ENCODE measurements around the gene DNALI1. TPM values are rescaled to one million over a fixed set of nuclear protein-coding genes. Genes with fewer than 3 reads are reported as not detected.

DNALI1 gene
- total RNA-seq, 1 experiment from 2014 or later, result 3.3 TPM

GRCh38 chr1:37602750-37603694, 46.3 kb downstream of the DNALI1 start:
- peaks cover 6% of the 10 kb centered on the region; the same call in 1 of the 2 replicates for H3K27me3 ChIP-seq (ENCODE audit: control insufficient read depth, insufficient read depth, low read length)
- peak; percentile 87 for DNase-seq
- H3K36me3 ChIP-seq (replicated peaks; ENCODE audit: control insufficient read depth, insufficient read depth, low read length), result no peaks in the 10 kb centered on the region
- H3K4me3 ChIP-seq (ENCODE audit: insufficient read depth, low read depth, low read length), result no peak overlapping the region

GRCh38 chr1:37605061-37605650, 48.4 kb downstream of the DNALI1 start:
- Histone ChIP-seq H3K27me3 (ENCODE audit: control insufficient read depth, insufficient read depth, low read length) (peaks cover 23% of the 10 kb centered on the region), H3K36me3 (replicated peaks; ENCODE audit: control insufficient read depth, insufficient read depth, low read length) (no peaks in the 10 kb centered on the region), H3K4me3 (ENCODE audit: insufficient read depth, low read depth, low read length) (no peak overlapping the region)
- DNase-seq, result peak; percentile 48

- no peak overlapping the region for H3K4me3 ChIP-seq (ENCODE audit: insufficient read depth, low read depth, low read length)
- DNase-seq, result no peak
- H3K27me3 ChIP-seq (ENCODE audit: control insufficient read depth, insufficient read depth, low read length), result peaks cover 23% of the 10 kb centered on the region
- H3K36me3 ChIP-seq (replicated peaks; ENCODE audit: control insufficient read depth, insufficient read depth, low read length), result no peaks in the 10 kb centered on the region
Observed at GRCh38 chr1:37605806-37606474, 49.2 kb downstream of the DNALI1 start.

- Histone ChIP-seq H3K27me3 (ENCODE audit: control insufficient read depth, insufficient read depth, low read length) (peaks cover 23% of the 10 kb centered on the region), H3K4me3 (ENCODE audit: insufficient read depth, low read depth, low read length) (no peak overlapping the region), H3K36me3 (replicated peaks; ENCODE audit: control insufficient read depth, insufficient read depth, low read length) (no peaks in the 10 kb centered on the region)
- no peak for DNase-seq
Observed at GRCh38 chr1:37606481-37607263, 49.9 kb downstream of the DNALI1 start.

GRCh38 chr1:37609002-37609401, 52.3 kb downstream of the DNALI1 start:
- H3K4me3 ChIP-seq (ENCODE audit: insufficient read depth, low read depth, low read length), result no peak overlapping the region
- H3K27me3 ChIP-seq (ENCODE audit: control insufficient read depth, insufficient read depth, low read length), result peaks cover 30% of the 10 kb centered on the region
- no peaks in the 10 kb centered on the region for H3K36me3 ChIP-seq (replicated peaks; ENCODE audit: control insufficient read depth, insufficient read depth, low read length)
- no peak for DNase-seq

- no peaks in the 10 kb centered on the region for H3K36me3 ChIP-seq (replicated peaks; ENCODE audit: control insufficient read depth, insufficient read depth, low read length)
- H3K27me3 ChIP-seq (ENCODE audit: control insufficient read depth, insufficient read depth, low read length), result peaks cover 32% of the 10 kb centered on the region
- H3K4me3 ChIP-seq (ENCODE audit: insufficient read depth, low read depth, low read length), result no peak overlapping the region
- DNase-seq, result no peak
Observed at GRCh38 chr1:37609994-37610393, 53.3 kb downstream of the DNALI1 start.

- DNase-seq, result no peak
- H3K36me3 ChIP-seq (replicated peaks; ENCODE audit: control insufficient read depth, insufficient read depth, low read length), result no peaks in the 10 kb centered on the region
- no peak overlapping the region for H3K4me3 ChIP-seq (ENCODE audit: insufficient read depth, low read depth, low read length)
- H3K27me3 ChIP-seq (ENCODE audit: control insufficient read depth, insufficient read depth, low read length), result peaks cover 38% of the 10 kb centered on the region
Observed at GRCh38 chr1:37612186-37612585, 55.4 kb downstream of the DNALI1 start.

- H3K4me3 ChIP-seq (ENCODE audit: insufficient read depth, low read depth, low read length), result no peak overlapping the region
- peaks cover 26% of the 10 kb centered on the region for H3K27me3 ChIP-seq (ENCODE audit: control insufficient read depth, insufficient read depth, low read length)
- DNase-seq, result no peak
- no peaks in the 10 kb centered on the region for H3K36me3 ChIP-seq (replicated peaks; ENCODE audit: control insufficient read depth, insufficient read depth, low read length)
Observed at GRCh38 chr1:37614105-37614504, 57.4 kb downstream of the DNALI1 start.

GRCh38 chr1:37616330-37616729, 59.6 kb downstream of the DNALI1 start:
- Histone ChIP-seq H3K4me3 (ENCODE audit: insufficient read depth, low read depth, low read length) (no peak overlapping the region), H3K36me3 (replicated peaks; ENCODE audit: control insufficient read depth, insufficient read depth, low read length) (no peaks in the 10 kb centered on the region), H3K27me3 (ENCODE audit: control insufficient read depth, insufficient read depth, low read length) (peaks cover 25% of the 10 kb centered on the region)
- no peak for DNase-seq

Other genes with a start within 250 kb of the DNALI1 start
- gene ZC3H12A, start 82.4 kb upstream of the DNALI1 start, total RNA-seq (2014; rRNA removed; shearing (Covaris generic)), result 11.0 and 12.3 TPM in 2 replicates
- gene MEAF6, start 42.2 kb upstream of the DNALI1 start, total RNA-seq (2014; rRNA removed; shearing (Covaris generic)), result 65.4 and 71.3 TPM in 2 replicates
- 18.5 and 19.8 TPM in 2 replicates for gene SNIP1, start 2.6 kb upstream of the DNALI1 start, total RNA-seq (2014; rRNA removed; shearing (Covaris generic))
- 170 and 197 TPM in 2 replicates for gene GNL2, start 39.0 kb downstream of the DNALI1 start, total RNA-seq (2014; rRNA removed; shearing (Covaris generic))
- 0.14 TPM in 1 of 2 replicates, not detected in the other for gene RSPO1, start 78.0 kb downstream of the DNALI1 start, total RNA-seq (2014; rRNA removed; shearing (Covaris generic))
- gene CDCA8, start 135.6 kb downstream of the DNALI1 start, total RNA-seq (2014; rRNA removed; shearing (Covaris generic)), result 46.9 and 55.4 TPM in 2 replicates
- gene EPHA10, start 208.2 kb downstream of the DNALI1 start, total RNA-seq (2014; rRNA removed; shearing (Covaris generic)), result 0.15 and 0.21 TPM in 2 replicates
- 9.9 and 11.6 TPM in 2 replicates for gene MANEAL, start 236.9 kb downstream of the DNALI1 start, total RNA-seq (2014; rRNA removed; shearing (Covaris generic))